ENCODE measurements around the gene EHBP1.

Gene EHBP1

DNA sequence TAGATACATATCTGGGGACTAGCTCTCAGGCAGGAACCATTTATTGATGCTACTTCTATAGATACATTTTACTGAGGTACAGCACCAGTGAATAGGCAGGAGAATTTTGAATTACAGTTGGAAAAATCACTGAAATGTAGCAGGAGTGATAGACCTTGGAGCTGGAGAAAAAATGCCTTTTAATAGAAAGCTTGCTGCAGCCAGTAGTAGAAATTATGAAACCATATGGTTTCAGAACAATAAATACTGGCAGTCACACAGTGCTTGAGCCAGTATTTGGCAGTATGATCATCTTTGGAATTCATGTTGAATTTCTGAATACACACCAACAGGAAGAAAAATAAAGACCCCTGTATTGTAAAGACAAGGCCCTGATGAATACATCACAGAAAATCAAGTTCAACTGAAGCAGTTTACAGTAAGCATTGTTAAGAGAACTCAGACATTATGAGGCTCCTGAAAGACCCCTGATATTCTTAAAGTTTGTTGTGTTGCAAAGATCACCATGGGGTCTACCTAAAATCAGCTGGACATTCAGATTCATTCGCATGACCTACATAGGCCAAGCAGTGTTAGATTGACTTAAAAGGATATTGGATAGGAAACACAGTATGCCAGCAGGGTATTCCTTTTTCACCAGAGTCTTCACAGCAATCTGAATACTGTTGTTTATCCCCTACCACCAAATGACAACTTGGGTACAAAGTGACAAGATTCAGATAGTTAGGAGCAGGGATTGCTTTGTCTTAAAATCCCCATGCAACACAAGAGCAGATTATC lies 139.0 kb downstream of the EHBP1 start:
- Histone ChIP-seq H2AFZ (ENCODE audit: low read length) (no peak overlapping the region), H3K79me2 (ENCODE audit: insufficient read depth, low read length) (no peaks in the 10 kb centered on the region), H3K9me2 (ENCODE audit: low read depth, low read length) (no peaks in the 10 kb centered on the region), H3F3A (ENCODE audit: insufficient read depth, low read length) (no peaks in the 10 kb centered on the region), H3K9me3 (ENCODE audit: low read length) (no peaks in the 10 kb centered on the region), H3K27me3 (ENCODE audit: insufficient read depth, low read length) (no peaks in the 10 kb centered on the region), H3K4me2 (ENCODE audit: low read length) (no peak overlapping the region), H3K36me3 (ENCODE audit: insufficient read depth, low read length) (no peaks in the 10 kb centered on the region), H3K9ac (ENCODE audit: low read length) (no peak overlapping the region), H3K4me3 (ENCODE audit: low read depth, low read length, poor library complexity, severe bottlenecking) (no peak overlapping the region), H3K27ac (ENCODE audit: low read depth, low read length, poor library complexity, severe bottlenecking) (no peak overlapping the region), H4K20me1 (ENCODE audit: insufficient read depth, low read length) (no peaks in the 10 kb centered on the region), H3K4me1 (ENCODE audit: insufficient read depth, low read length, severe bottlenecking) (no peaks in the 10 kb centered on the region)
- TF ChIP-seq, protein P1, sequence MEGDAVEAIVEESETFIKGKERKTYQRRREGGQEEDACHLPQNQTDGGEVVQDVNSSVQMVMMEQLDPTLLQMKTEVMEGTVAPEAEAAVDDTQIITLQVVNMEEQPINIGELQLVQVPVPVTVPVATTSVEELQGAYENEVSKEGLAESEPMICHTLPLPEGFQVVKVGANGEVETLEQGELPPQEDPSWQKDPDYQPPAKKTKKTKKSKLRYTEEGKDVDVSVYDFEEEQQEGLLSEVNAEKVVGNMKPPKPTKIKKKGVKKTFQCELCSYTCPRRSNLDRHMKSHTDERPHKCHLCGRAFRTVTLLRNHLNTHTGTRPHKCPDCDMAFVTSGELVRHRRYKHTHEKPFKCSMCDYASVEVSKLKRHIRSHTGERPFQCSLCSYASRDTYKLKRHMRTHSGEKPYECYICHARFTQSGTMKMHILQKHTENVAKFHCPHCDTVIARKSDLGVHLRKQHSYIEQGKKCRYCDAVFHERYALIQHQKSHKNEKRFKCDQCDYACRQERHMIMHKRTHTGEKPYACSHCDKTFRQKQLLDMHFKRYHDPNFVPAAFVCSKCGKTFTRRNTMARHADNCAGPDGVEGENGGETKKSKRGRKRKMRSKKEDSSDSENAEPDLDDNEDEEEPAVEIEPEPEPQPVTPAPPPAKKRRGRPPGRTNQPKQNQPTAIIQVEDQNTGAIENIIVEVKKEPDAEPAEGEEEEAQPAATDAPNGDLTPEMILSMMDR (IDR thresholded peaks at IDR 0.05; ENCODE audit: low read length), result no peak

DNA sequence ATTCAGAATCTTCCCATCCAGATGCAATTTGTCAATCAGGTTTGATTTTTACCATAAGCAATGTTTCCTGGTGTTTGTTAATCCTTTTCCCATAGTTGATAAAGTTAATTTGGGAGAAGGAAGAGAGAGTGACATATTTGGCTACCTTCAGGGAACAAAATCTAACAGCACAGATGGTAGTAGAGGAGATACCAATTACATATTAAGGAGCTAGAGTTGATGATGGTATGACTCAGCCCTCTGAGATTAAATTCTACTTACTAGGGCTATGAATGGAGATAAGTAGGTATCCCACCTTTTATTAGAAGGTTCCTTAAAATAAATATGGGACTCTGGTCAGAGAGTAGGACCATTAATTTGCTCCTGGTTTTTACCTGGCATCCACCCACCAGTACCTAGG lies 139.7 kb downstream of the EHBP1 start:
- no peak for TF ChIP-seq EZH2 (IDR thresholded peaks at IDR 0.05; ENCODE audit: borderline replicate concordance, low read length)
- TF ChIP-seq, protein P1 (IDR thresholded peaks at IDR 0.05; ENCODE audit: low read length), result no peak
- no peaks in the 10 kb centered on the region for H3K9me2 ChIP-seq (ENCODE audit: low read depth, low read length)
- H3K36me3 ChIP-seq (ENCODE audit: insufficient read depth, low read length), result no peaks in the 10 kb centered on the region
- no peak overlapping the region for H2AFZ ChIP-seq (ENCODE audit: low read length)
- H3K9ac ChIP-seq (ENCODE audit: low read length), result no peak overlapping the region
- H3K4me3 ChIP-seq (ENCODE audit: low read depth, low read length, poor library complexity, severe bottlenecking), result no peak overlapping the region
- no peak overlapping the region for H3K27ac ChIP-seq (ENCODE audit: low read depth, low read length, poor library complexity, severe bottlenecking)
- no peaks in the 10 kb centered on the region for H3F3A ChIP-seq (ENCODE audit: insufficient read depth, low read length)
- no peaks in the 10 kb centered on the region for H3K4me1 ChIP-seq (ENCODE audit: insufficient read depth, low read length, severe bottlenecking)
- H3K79me2 ChIP-seq (ENCODE audit: insufficient read depth, low read length), result no peaks in the 10 kb centered on the region
- H3K9me3 ChIP-seq (ENCODE audit: low read length), result no peaks in the 10 kb centered on the region
- H3K4me2 ChIP-seq (ENCODE audit: low read length), result no peak overlapping the region
- H3K27me3 ChIP-seq (ENCODE audit: insufficient read depth, low read length), result no peaks in the 10 kb centered on the region
- H4K20me1 ChIP-seq (ENCODE audit: insufficient read depth, low read length), result no peaks in the 10 kb centered on the region

DNA sequence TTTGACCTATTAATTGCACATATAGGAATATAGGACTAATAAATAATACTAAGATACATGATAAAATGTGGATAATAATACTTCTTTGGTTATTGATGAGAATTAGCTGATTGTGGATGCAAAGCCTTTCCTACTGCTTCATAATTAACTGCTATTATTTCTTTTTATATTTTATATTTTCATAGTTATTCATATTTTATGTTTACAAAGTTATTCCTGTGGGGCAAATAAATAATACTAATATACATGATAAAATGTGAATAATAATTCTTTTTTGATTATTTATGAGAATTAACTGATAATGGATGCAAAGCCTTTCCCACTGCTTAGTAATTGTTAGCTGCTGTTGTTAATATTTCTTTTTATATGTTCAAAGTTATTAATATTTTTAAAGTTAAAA lies 146.7 kb downstream of the EHBP1 start:
- H3K4me3 ChIP-seq (ENCODE audit: low read depth, low read length, poor library complexity, severe bottlenecking), result no peak overlapping the region
- H3K9ac ChIP-seq (ENCODE audit: low read length), result no peak overlapping the region
- H3K4me1 ChIP-seq (ENCODE audit: insufficient read depth, low read length, severe bottlenecking), result no peaks in the 10 kb centered on the region
- no peaks in the 10 kb centered on the region for H3K9me3 ChIP-seq (ENCODE audit: low read length)
- no peaks in the 10 kb centered on the region for H3K36me3 ChIP-seq (ENCODE audit: insufficient read depth, low read length)
- H2AFZ ChIP-seq (ENCODE audit: low read length), result no peak overlapping the region
- H4K20me1 ChIP-seq (ENCODE audit: insufficient read depth, low read length), result no peaks in the 10 kb centered on the region
- H3K27ac ChIP-seq (ENCODE audit: low read depth, low read length, poor library complexity, severe bottlenecking), result no peak overlapping the region
- no peaks in the 10 kb centered on the region for H3K27me3 ChIP-seq (ENCODE audit: insufficient read depth, low read length)
- H3K9me2 ChIP-seq (ENCODE audit: low read depth, low read length), result no peaks in the 10 kb centered on the region
- no peak overlapping the region for H3K4me2 ChIP-seq (ENCODE audit: low read length)
- H3F3A ChIP-seq (ENCODE audit: insufficient read depth, low read length), result no peaks in the 10 kb centered on the region; the same call in 1 of the 2 replicates
- H3K79me2 ChIP-seq (ENCODE audit: insufficient read depth, low read length), result no peaks in the 10 kb centered on the region
- TF ChIP-seq, protein P1 (IDR thresholded peaks at IDR 0.05; ENCODE audit: low read length), result no peak
- TF ChIP-seq EZH2 (IDR thresholded peaks at IDR 0.05; ENCODE audit: borderline replicate concordance, low read length), result no peak
